ENCODE measurements around the gene HHAT.

GRCh38 chr1:210366767-210367166 lies 38.1 kb downstream of the HHAT start:
- TF ChIP-seq, protein P1, sequence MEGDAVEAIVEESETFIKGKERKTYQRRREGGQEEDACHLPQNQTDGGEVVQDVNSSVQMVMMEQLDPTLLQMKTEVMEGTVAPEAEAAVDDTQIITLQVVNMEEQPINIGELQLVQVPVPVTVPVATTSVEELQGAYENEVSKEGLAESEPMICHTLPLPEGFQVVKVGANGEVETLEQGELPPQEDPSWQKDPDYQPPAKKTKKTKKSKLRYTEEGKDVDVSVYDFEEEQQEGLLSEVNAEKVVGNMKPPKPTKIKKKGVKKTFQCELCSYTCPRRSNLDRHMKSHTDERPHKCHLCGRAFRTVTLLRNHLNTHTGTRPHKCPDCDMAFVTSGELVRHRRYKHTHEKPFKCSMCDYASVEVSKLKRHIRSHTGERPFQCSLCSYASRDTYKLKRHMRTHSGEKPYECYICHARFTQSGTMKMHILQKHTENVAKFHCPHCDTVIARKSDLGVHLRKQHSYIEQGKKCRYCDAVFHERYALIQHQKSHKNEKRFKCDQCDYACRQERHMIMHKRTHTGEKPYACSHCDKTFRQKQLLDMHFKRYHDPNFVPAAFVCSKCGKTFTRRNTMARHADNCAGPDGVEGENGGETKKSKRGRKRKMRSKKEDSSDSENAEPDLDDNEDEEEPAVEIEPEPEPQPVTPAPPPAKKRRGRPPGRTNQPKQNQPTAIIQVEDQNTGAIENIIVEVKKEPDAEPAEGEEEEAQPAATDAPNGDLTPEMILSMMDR (IDR thresholded peaks at IDR 0.05) = no peak
- TF ChIP-seq POLR2A (IDR thresholded peaks at IDR 0.05) = no peak

All from esophagus squamous epithelium (tissue), 4 donors.